AG04450 (cell line): ENCODE measurements around the gene LDHD. TPM values are rescaled to one million over a fixed set of nuclear protein-coding genes. Genes with fewer than 3 reads are reported as not detected.

Experiments used
- CTCF ChIA-PET: fragments of 300-600, 350-600 bp; formaldehyde crosslinking; extraction: SDS; loops from one replicate; lab custom pipeline; 2022; ENCODE audit warnings: antibody characterized with exemption, inconsistent platforms; lab: Charles Lee
- POLR2A ChIA-PET: fragments of 350-600 bp; formaldehyde crosslinking; extraction: SDS; loops from one replicate; lab custom pipeline; 2021; ENCODE audit warnings: antibody characterized with exemption, inconsistent platforms; lab: Yijun Ruan, JAX
- DNase-seq: peaks from one replicate; pipeline ENCODE4 v3.0.0-alpha.2; 2011; ENCODE audit warnings: low read depth, low spot score
- H3K27ac ChIP-seq: one replicate; pipeline ENCODE4 v1.5.1; 2012; ENCODE audit warnings: low read depth, low read length, control low read depth
- H3K27me3 ChIP-seq: one replicate; pipeline ENCODE4 v1.6.0; 2012; ENCODE audit warnings: low read length; ENCODE audit not compliant: control insufficient read depth, insufficient read depth
- H3K4me3 ChIP-seq: 2 replicates; pipeline ENCODE4 v1.5.1; 2011; ENCODE audit warnings: mild to moderate bottlenecking, low read depth, low read length, control low read depth
- H3K9me3 ChIP-seq: 2 replicates; pipeline ENCODE4 v1.5.1; 2012; ENCODE audit warnings: low read length; ENCODE audit not compliant: control insufficient read depth, insufficient read depth
- polyA plus RNA-seq: library from polyadenylated mRNA; depleted of rRNA; stranded (reverse); fragments of >200 nt; gene quantifications from 2 replicates; pipeline ENCODE4 v1.2.3, GENCODE V29; 2011
- TF ChIP-seq, protein P1 (sequence below): IDR thresholded peaks from 2 replicates; pipeline ENCODE4 v1.5.1; 2011; ENCODE audit warnings: low read depth, low read length, control low read depth, inconsistent platforms

Gene LDHD
- polyA plus RNA-seq, 1 experiment, result 0.38 TPM

DNA sequence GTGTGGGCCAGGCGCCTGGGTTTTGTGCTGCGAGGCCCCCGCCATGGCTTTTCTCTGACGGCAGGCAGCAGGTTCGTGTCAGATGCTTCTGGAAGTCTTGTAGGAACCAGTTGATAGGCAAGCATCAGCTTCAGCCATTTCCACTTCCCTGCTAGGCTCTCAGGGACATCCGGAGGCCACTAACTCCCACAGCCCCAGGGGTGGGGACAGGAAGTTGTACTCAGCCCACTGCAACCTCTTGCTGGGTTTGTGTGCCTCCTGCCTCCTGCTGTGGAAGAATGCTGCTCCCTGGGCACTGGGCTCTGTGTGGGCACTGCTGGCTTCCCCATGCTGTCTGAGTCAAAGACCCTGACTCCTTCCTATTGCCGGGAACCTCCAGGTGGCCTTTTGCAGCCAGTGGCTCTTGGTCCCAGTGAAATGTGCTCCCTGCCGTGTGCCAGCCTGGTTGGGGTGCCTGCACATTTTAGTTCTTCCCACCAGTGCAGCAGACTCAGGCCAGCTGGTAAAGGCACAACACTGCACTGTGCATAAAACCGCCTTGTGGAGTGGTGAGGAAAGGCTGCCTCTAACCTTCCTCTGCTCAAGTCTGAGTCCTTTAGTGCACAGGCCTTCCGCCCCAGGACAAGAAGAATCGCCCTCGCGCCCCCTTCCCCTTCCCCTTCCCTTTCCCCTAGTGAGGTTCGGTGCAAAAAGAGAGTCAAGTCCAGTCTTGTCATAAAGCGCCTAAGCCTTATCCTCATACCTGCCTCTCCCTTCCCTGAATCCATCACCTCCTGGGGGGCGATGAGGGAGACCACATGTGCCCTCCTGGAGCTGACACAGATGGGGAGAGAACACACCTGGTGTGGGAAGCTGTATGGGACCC lies 16.6 kb downstream of the LDHD start:
- Histone ChIP-seq H3K9me3 (no peaks in the 10 kb centered on the region), H3K27me3 (no peaks in the 10 kb centered on the region), H3K27ac (peak overlapping the region; percentile 1), H3K4me3 (no peak overlapping the region)
- ChIA-PET CTCF (interaction anchor here (0.6 kb wide), 1 partner anchor 60 kb away, joined by 4 read pairs; no protein-coding TSS in a partner anchor), POLR2A (interaction anchor here (0.5 to 1.0 kb wide), 2 partner anchors 13 to 70 kb away, joined by 3 to 7 read pairs; no protein-coding TSS in a partner anchor)
- DNase-seq, result no peak
- TF ChIP-seq, protein P1, sequence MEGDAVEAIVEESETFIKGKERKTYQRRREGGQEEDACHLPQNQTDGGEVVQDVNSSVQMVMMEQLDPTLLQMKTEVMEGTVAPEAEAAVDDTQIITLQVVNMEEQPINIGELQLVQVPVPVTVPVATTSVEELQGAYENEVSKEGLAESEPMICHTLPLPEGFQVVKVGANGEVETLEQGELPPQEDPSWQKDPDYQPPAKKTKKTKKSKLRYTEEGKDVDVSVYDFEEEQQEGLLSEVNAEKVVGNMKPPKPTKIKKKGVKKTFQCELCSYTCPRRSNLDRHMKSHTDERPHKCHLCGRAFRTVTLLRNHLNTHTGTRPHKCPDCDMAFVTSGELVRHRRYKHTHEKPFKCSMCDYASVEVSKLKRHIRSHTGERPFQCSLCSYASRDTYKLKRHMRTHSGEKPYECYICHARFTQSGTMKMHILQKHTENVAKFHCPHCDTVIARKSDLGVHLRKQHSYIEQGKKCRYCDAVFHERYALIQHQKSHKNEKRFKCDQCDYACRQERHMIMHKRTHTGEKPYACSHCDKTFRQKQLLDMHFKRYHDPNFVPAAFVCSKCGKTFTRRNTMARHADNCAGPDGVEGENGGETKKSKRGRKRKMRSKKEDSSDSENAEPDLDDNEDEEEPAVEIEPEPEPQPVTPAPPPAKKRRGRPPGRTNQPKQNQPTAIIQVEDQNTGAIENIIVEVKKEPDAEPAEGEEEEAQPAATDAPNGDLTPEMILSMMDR, result no peak; the same call in 1 of the 2 replicates

GRCh38 chr16:75099075-75099667 lies 17.4 kb downstream of the LDHD start:
- Histone ChIP-seq H3K9me3 (no peaks in the 10 kb centered on the region), H3K27me3 (no peaks in the 10 kb centered on the region), H3K27ac (no peak overlapping the region), H3K4me3 (no peak overlapping the region)
- ChIA-PET POLR2A (interaction anchor here (1.0 kb wide), 1 partner anchor 12 kb away, joined by 3 read pairs; no protein-coding TSS in a partner anchor), CTCF (no interaction called here)
- TF ChIP-seq, protein P1, result no peak
- no peak for DNase-seq

- no peak for DNase-seq
- no peaks in the 10 kb centered on the region for H3K9me3 ChIP-seq
- H3K4me3 ChIP-seq, result no peak overlapping the region
- ChIA-PET CTCF (interaction anchor here (1.5 kb wide), 1 partner anchor 100 kb away, joined by 5 read pairs; the partner anchor contains the start of gene ZNRF1), POLR2A (interaction anchor here (0.6 kb wide), 1 partner anchor 11 kb away, joined by 3 read pairs; no protein-coding TSS in a partner anchor)
- TF ChIP-seq, protein P1, result no peak
- H3K27me3 ChIP-seq, result no peaks in the 10 kb centered on the region
- H3K27ac ChIP-seq, result no peak overlapping the region
Observed at GRCh38 chr16:75097941-75098901, 18.4 kb downstream of the LDHD start.

DNA sequence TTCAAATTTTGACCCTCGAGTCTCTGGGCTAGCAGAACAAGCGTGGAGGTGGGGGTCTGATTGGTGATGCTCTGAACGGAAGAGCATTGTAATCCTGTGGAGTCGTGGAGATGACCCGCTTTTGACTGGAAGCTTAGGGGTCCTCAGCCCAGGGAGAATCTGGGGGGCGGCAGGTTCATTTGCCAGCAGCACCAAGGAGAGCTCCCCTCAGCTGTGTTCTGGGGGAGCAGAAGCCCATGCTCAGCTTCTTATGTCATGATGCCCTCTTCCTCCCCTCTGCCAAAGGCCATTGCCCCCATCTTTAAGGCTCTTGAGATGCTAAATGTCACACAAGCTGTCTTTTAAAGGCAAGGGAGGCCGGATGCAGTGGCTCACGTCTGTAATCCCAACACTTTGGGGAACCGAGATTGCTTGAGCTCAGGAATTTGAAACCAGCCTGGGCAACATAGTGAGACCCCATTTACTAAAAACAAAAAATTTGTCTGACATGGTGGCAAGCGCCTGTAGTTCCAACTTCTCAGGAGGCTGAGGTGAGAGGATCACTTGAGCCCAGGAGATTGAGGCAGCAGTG lies 19.3 kb downstream of the LDHD start:
- Histone ChIP-seq H3K27ac (no peak overlapping the region), H3K27me3 (no peaks in the 10 kb centered on the region), H3K4me3 (no peak overlapping the region), H3K9me3 (no peaks in the 10 kb centered on the region)
- no peak for DNase-seq
- ChIA-PET CTCF (interaction anchor here (1.0 to 1.6 kb wide), 3 partner anchors 8 to 99 kb away, joined by 3 to 5 read pairs (median 3); partner anchors contain the start of gene ZNRF1), POLR2A (interaction anchor here (0.6 to 1.3 kb wide), 2 partner anchors 8 to 10 kb away, joined by 3 read pairs; no protein-coding TSS in a partner anchor)
- TF ChIP-seq, protein P1, result no peak
